Thoracic aorta (tissue), 2 donors: ENCODE results near the gene DDX46. TPM values are rescaled to one million over a fixed set of nuclear protein-coding genes. Genes with fewer than 3 reads are reported as not detected.

Experiments used
- ATAC-seq: fragments of 150-250 bp; one replicate; pipeline ENCODE4 v1.8.0; 2017; ENCODE audit warnings: low read depth; ENCODE audit not compliant: insufficient number of reproducible peaks, low FRiP score
- DNase-seq: peaks from one replicate; pipeline ENCODE4 v3.0.0-alpha.2; 2020; ENCODE audit warnings: low spot score
- H3K27ac ChIP-seq, 2 donors: fragments of 200-600 bp; sonication (generic); 1 replicate in 1 of 2; 2 replicates in 1 of 2; pipeline ENCODE4 v1.5.1; 2016; ENCODE audit warnings: mild to moderate bottlenecking in 2 of 2, moderate library complexity in 2 of 2
- H3K27me3 ChIP-seq: fragments of 200-600 bp; sonication (generic); replicated peaks from 2 replicates; pipeline ENCODE4 v1.6.0; 2016; ENCODE audit warnings: mild to moderate bottlenecking; ENCODE audit not compliant: insufficient read depth
- H3K36me3 ChIP-seq: fragments of 200-600 bp; sonication (generic); one replicate; pipeline ENCODE4 v1.5.1; 2016
- H3K4me1 ChIP-seq, 2 donors: fragments of 200-600 bp; sonication (generic); 1 replicate in 1 of 2; 2 replicates in 1 of 2; pipeline versions ENCODE4 v1.5.1 to v1.6.0; 2016; ENCODE audit warnings: low read depth in 2 of 2, mild to moderate bottlenecking in 1 of 2; ENCODE audit not compliant: control insufficient read depth in 1 of 2
- H3K4me3 ChIP-seq: fragments of 200-600 bp; sonication (generic); 2 replicates; pipeline ENCODE4 v1.5.1; 2016; ENCODE audit warnings: mild to moderate bottlenecking
- H3K9me3 ChIP-seq: fragments of 200-600 bp; sonication (generic); 2 replicates; pipeline ENCODE4 v1.5.1; 2016
- CTCF ChIP-seq: fragments of 200-600 bp; sonication (generic); IDR thresholded peaks from one replicate; pipeline ENCODE4 v1.5.1; 2019; ENCODE audit warnings: antibody characterized with exemption
- total RNA-seq, 2 donors: library from RNA; depleted of rRNA; stranded (reverse); fragments of >200 nt; gene quantifications; one replicate each; pipeline versions ENCODE4 v1.1.0 to v1.2.3, GENCODE V29; 2016

DDX46 gene
- total RNA-seq, 2 donors from 2014 or later, result 27.1 to 59.2 TPM

GRCh38 chr5:134791580-134791979, 33.0 kb downstream of the DDX46 start:
- Histone ChIP-seq H3K27ac (no peak overlapping the region), H3K9me3 (no peaks in the 10 kb centered on the region), H3K27me3 (no peaks in the 10 kb centered on the region), H3K4me1 (no peaks in the 10 kb centered on the region), H3K4me3 (no peak overlapping the region), H3K36me3 (peaks cover 55% of the 10 kb centered on the region)
- TF ChIP-seq CTCF, result no peak
- no peak for ATAC-seq
- no peak for DNase-seq

- peaks cover 49% of the 10 kb centered on the region for H3K36me3 ChIP-seq
- TF ChIP-seq CTCF, result no peak
Measured at GRCh38 chr5:134792286-134792685, 33.7 kb downstream of the DDX46 start.

GRCh38 chr5:134793111-134793510, 34.5 kb downstream of the DDX46 start:
- H3K4me1 ChIP-seq, result no peaks in the 10 kb centered on the region
- peaks cover 53% of the 10 kb centered on the region for H3K36me3 ChIP-seq
- no peak for TF ChIP-seq CTCF
- no peak overlapping the region for H3K4me3 ChIP-seq
- no peak overlapping the region for H3K27ac ChIP-seq
- H3K27me3 ChIP-seq, result no peaks in the 10 kb centered on the region
- H3K9me3 ChIP-seq, result no peaks in the 10 kb centered on the region
- DNase-seq, result no peak
- no peak for ATAC-seq

More at GRCh38 chr5:134792286-134792685, 33.7 kb downstream of the DDX46 start:
- Histone ChIP-seq H3K4me1 (no peaks in the 10 kb centered on the region), H3K9me3 (no peaks in the 10 kb centered on the region), H3K27me3 (no peaks in the 10 kb centered on the region), H3K4me3 (no peak overlapping the region), H3K27ac (no peak overlapping the region)
- DNase-seq (no peak), ATAC-seq (no peak)

- Histone ChIP-seq H3K27me3 (no peaks in the 10 kb centered on the region), H3K9me3 (no peaks in the 10 kb centered on the region), H3K36me3 (peaks cover 58% of the 10 kb centered on the region), H3K4me1 (no peaks in the 10 kb centered on the region), H3K4me3 (no peak overlapping the region), H3K27ac (no peak overlapping the region)
- ATAC-seq, result no peak
- DNase-seq, result no peak
- no peak for TF ChIP-seq CTCF
Measured at GRCh38 chr5:134794082-134794481, 35.5 kb downstream of the DDX46 start.

GRCh38 chr5:134794819-134795218, 36.2 kb downstream of the DDX46 start:
- TF ChIP-seq CTCF, result no peak

More at GRCh38 chr5:134794819-134795218, 36.2 kb downstream of the DDX46 start:
- DNase-seq (no peak), ATAC-seq (no peak)
- Histone ChIP-seq H3K27me3 (no peaks in the 10 kb centered on the region), H3K4me3 (no peak overlapping the region), H3K4me1 (no peaks in the 10 kb centered on the region), H3K27ac (no peak overlapping the region), H3K36me3 (peaks cover 55% of the 10 kb centered on the region), H3K9me3 (no peaks in the 10 kb centered on the region)
